GM06990 (cell line): Measurements from ENCODE around the gene EWSR1.

Source experiments
- DNase-seq: peaks from one replicate; pipeline ENCODE4 v3.0.0-alpha.2; 2011; ENCODE audit not compliant: insufficient read length; ENCODE audit errors: extremely low read depth
- H3K27me3 ChIP-seq: replicated peaks from 2 replicates; pipeline ENCODE4 v1.6.0; 2011; ENCODE audit warnings: low read length; ENCODE audit not compliant: control insufficient read depth, insufficient read depth
- H3K36me3 ChIP-seq: 2 replicates; pipeline ENCODE4 v1.5.1; 2011; ENCODE audit warnings: low read length; ENCODE audit not compliant: control insufficient read depth, insufficient read depth
- H3K4me3 ChIP-seq: replicated peaks from 2 replicates; pipeline ENCODE4 v1.5.1; 2011; ENCODE audit warnings: low read depth, mild to moderate bottlenecking, control low read depth, low read length
- TF ChIP-seq, protein P1 (sequence below): IDR thresholded peaks from 2 replicates; pipeline ENCODE4 v1.5.1; 2011; ENCODE audit warnings: low read length, control low read depth, mild to moderate bottlenecking, inconsistent platforms; ENCODE audit not compliant: insufficient read depth, poor library complexity, severe bottlenecking

EWSR1 gene

DNA sequence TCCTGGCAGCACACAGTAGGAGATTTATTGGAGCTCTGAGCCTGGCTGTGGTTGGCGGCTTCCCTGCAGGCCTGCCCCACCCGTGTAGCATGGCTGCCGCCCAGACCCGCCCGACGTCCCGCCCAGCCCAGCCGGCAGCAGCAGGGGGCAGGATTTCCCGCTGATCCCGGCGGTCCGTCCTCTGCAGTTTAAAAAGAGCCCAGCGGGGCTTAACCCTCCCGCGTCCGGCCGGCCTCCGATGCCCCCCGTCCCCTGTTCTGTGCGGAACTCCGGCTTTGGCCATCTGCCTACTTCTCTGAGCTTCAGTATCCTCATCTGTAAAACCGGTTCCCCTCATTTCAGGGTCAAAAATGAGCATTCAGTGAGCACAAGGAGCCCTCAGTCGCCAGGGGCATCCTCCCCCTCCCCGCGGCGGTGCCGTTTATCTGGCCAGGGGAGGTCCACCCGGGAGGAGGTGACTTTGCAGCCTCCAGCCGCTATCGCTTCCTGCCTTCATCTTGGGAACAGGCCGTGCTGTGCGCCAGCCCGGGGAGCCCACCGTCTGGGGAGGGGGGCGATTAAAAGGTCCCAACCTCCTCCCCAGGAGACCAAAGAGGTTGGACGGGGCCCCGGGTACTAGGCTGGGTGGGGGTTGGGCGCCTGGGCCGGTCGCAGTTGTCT lies 38.2 kb downstream of the EWSR1 start, which contains the start of gene GAS2L1:
Gene GAS2L1 (plus strand): TSS at position 476 of the 660 bp plus-strand sequence. CDS start 1,456 bp downstream, outside the sequence.
- TF ChIP-seq, protein P1, sequence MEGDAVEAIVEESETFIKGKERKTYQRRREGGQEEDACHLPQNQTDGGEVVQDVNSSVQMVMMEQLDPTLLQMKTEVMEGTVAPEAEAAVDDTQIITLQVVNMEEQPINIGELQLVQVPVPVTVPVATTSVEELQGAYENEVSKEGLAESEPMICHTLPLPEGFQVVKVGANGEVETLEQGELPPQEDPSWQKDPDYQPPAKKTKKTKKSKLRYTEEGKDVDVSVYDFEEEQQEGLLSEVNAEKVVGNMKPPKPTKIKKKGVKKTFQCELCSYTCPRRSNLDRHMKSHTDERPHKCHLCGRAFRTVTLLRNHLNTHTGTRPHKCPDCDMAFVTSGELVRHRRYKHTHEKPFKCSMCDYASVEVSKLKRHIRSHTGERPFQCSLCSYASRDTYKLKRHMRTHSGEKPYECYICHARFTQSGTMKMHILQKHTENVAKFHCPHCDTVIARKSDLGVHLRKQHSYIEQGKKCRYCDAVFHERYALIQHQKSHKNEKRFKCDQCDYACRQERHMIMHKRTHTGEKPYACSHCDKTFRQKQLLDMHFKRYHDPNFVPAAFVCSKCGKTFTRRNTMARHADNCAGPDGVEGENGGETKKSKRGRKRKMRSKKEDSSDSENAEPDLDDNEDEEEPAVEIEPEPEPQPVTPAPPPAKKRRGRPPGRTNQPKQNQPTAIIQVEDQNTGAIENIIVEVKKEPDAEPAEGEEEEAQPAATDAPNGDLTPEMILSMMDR: peak; percentile 34
- no peaks in the 10 kb centered on the region for H3K36me3 ChIP-seq
- no peaks in the 10 kb centered on the region; the same call in 1 of the 2 replicates for H3K27me3 ChIP-seq
- no peak for DNase-seq
- H3K4me3 ChIP-seq: peak within 1 kb of the TSS; percentile 30

DNA sequence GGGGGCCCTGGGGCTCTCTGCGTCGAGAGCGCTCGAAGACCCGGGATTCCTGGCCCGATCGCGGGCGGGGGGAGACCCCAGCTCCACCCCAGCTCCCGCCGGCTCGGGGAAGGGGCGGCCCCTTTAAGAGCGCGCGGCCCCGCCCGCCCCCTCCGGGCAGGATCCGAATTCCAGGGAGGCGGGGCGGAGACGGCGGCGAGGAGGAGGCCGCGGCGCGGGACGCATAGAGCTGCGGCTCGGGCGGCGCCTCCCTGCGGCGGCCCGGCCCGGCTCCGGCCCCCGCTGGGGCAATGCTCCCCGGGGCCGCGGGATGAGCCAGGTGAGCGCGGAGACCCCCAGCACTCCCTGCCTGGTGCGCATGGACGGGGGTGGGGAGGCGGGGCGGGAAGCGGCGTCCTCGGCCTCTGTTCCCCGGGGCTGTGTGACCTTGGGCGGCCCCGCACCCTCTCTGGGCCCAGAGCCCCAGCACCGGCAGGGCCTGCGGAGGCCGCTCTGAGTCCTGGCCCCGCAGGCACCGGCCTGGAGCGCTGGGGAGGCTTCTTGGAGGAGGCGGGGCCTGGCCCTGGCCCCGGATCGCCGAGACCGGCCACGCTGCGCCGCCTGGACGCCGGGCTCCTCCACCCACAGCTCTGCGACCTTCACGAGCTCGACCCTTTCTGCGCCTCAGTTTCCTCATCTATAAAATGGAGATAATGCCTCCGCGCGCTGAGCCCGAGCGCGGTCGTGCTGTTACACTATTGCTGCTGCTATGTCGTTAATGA lies 38.9 kb downstream of the EWSR1 start:
- TF ChIP-seq, protein P1: no peak

DNA sequence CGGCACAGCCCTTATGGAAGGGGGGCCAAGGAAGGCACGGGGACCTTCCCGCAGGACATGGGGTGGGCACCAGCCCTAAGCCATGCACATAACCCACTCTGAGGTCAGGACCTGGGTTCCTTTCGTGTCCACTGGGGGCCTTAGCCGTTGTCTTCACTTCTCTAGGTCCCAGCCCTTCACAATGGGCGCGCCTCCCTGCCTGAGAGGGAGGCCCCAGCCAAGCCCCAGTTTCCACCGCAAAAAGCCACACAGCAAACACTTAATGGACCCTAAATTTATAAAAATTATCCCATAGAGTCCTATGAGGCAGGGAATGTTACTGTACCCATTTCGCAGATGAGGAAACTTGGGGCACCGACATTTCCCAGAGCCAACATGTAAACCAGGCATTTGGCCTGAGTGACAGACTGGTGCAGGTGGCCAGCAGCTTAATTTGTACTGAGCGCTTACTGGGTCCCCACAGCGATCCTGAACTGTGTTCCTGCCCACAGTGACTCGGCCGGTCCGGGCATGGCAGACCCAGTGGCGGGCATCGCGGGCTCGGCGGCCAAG lies 39.6 kb downstream of the EWSR1 start:
- no peak overlapping the region for H3K4me3 ChIP-seq
- H3K27me3 ChIP-seq: no peaks in the 10 kb centered on the region; the same call in 1 of the 2 replicates
- no peaks in the 10 kb centered on the region for H3K36me3 ChIP-seq
- TF ChIP-seq, protein P1: no peak
- DNase-seq: no peak

More for the DNA sequence above, 38.9 kb downstream of the EWSR1 start:
- H3K27me3 ChIP-seq: no peaks in the 10 kb centered on the region; the same call in 1 of the 2 replicates
- no peaks in the 10 kb centered on the region for H3K36me3 ChIP-seq
- no peak overlapping the region; the same call in 1 of the 2 replicates for H3K4me3 ChIP-seq
- DNase-seq: no peak

DNA sequence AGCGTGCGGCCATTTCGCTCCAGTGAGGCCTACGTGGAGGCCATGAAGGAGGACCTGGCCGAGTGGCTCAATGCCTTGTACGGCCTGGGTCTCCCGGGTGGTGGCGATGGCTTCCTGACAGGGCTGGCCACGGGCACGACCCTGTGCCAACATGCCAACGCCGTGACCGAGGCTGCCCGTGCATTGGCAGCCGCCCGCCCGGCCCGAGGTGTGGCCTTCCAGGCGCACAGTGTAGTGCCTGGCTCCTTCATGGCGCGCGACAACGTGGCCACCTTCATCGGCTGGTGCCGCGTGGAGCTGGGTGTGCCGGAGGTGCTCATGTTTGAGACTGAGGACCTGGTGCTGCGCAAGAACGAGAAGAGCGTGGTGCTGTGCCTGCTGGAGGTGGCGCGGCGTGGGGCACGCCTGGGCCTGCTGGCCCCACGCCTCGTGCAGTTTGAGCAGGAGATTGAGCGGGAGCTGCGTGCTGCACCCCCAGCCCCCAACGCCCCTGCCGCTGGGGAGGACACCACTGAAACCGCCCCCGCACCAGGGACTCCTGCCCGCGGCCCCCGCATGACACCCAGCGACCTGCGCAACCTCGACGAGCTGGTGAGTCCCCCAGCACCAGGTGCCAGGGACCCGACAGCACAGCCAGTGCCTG lies 40.2 kb downstream of the EWSR1 start:
- H3K4me3 ChIP-seq: no peak overlapping the region
- H3K36me3 ChIP-seq: no peaks in the 10 kb centered on the region
- TF ChIP-seq, protein P1: no peak
- no peak for DNase-seq
- H3K27me3 ChIP-seq: no peaks in the 10 kb centered on the region; the same call in 1 of the 2 replicates

DNA sequence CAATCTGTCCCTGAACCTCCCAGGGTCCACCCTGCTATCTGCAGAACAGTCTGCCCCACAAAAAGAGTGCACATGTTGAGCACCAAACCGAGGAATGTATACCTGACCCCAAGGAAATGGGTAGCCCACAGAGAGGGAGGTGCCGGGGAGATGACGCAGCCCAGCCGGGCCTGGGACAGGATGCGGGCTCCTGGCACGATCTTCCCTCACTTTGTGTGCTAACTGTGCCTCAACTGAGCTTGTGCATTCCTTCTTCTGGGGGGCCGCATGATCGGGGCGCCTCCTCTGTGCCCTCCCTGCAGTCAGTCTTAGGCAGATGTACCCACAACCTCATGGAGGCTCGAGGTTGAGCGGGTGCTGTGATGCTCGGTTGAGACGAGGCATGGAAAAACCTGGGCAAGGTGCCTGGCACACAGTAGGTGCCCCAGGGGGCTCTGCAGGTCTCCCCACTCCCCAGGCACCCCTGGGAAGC lies 40.8 kb downstream of the EWSR1 start:
- no peak overlapping the region for H3K4me3 ChIP-seq
- TF ChIP-seq, protein P1: no peak
- DNase-seq: no peak
- H3K36me3 ChIP-seq: no peaks in the 10 kb centered on the region
- H3K27me3 ChIP-seq: no peaks in the 10 kb centered on the region; the same call in 1 of the 2 replicates
